ENCODE results near the gene RAB5A.
"Not testable (repeated sequence)": the region's sequence is repeated elsewhere in the genome, so short reads cannot be mapped to it uniquely, and the experiment has no call there.

- TF ChIP-seq CTCF (conservative IDR thresholded peaks at IDR 0.05); EZH2 (IDR thresholded peaks at IDR 0.05; ENCODE audit: low read depth): not testable (repeated sequence)
These were observed 69.2 kb downstream of the RAB5A start for GRCh38 chr3:20016076-20016475.
